ENCODE results near the gene CTIF. TPM values are rescaled to one million over a fixed set of nuclear protein-coding genes. Genes with fewer than 3 reads are reported as not detected.

Gene CTIF
- total RNA-seq, 1 experiment from 2014 or later = 95.8 TPM

GRCh38 chr18:48801728-48802542, 263.1 kb downstream of the CTIF start:
- no TSS peak for BruUV-seq (replicated peaks)
- Mint-ChIP-seq H3K27ac (ENCODE audit: low read depth, unreplicated experiment) (no peak overlapping the region), H3K4me3 (ENCODE audit: unreplicated experiment) (no peak overlapping the region), H3K36me3 (ENCODE audit: insufficient read depth, unreplicated experiment) (peaks cover 20% of the 10 kb centered on the region), H3K9me3 (ENCODE audit: unreplicated experiment) (no peaks in the 10 kb centered on the region), H3K27me3 (ENCODE audit: insufficient read depth, unreplicated experiment) (no peaks in the 10 kb centered on the region), H3K4me1 (ENCODE audit: insufficient read depth, unreplicated experiment) (peaks cover 10% of the 10 kb centered on the region)
- intact Hi-C loops (cut with micrococcal nuclease) = no loop called here
- POLR2A ChIA-PET = interaction anchor here (0.7 to 1.2 kb wide), 2 partner anchors 12 to 98 kb away, joined by 3 to 4 read pairs; no protein-coding TSS in a partner anchor
- CTCF ChIA-PET = no interaction called here
- TF ChIP-seq, protein P1, sequence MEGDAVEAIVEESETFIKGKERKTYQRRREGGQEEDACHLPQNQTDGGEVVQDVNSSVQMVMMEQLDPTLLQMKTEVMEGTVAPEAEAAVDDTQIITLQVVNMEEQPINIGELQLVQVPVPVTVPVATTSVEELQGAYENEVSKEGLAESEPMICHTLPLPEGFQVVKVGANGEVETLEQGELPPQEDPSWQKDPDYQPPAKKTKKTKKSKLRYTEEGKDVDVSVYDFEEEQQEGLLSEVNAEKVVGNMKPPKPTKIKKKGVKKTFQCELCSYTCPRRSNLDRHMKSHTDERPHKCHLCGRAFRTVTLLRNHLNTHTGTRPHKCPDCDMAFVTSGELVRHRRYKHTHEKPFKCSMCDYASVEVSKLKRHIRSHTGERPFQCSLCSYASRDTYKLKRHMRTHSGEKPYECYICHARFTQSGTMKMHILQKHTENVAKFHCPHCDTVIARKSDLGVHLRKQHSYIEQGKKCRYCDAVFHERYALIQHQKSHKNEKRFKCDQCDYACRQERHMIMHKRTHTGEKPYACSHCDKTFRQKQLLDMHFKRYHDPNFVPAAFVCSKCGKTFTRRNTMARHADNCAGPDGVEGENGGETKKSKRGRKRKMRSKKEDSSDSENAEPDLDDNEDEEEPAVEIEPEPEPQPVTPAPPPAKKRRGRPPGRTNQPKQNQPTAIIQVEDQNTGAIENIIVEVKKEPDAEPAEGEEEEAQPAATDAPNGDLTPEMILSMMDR (IDR thresholded peaks at IDR 0.05; ENCODE audit: unreplicated experiment) = no peak
- DNase-seq (ENCODE audit: unreplicated experiment) = no peak

DNA sequence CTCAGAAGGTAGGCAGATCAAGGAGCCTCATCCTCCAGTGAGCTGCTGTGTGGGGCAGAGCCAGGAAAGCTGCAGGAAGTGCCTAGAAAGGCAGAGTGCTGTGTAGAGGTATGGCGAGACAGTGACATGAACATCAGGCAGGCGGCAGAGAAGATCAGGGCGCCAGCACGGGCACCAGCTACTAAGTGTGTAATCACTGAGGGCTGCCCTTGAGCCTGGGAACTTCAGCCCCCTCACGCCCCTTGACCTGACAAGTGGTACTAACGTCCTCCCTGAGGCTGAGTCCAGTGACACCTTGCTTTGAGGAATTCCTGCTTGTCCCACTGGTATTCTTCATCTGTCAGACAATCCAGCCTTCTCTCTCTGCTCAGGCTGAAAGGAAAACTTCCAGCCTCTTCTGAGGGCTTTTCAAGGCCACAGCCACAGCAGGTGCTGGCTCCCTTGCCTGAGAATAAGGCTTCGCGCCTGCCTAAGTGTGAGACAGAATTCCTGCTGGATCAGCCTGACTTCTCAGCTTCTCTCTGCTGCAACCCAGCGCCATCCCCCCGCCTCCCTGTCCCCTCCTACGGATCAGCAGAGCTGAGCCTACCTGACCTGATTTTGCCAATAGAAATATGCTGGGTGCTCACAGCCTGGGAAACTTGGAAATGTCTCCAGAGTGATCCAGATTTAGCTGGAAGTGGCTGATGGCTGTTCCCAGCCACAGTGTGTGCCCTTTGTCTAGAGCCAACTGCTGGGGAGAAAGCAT, 263.9 kb downstream of the CTIF start:
- peak overlapping the region; percentile 76 for H3K27ac Mint-ChIP-seq (ENCODE audit: low read depth, unreplicated experiment)
- ChIA-PET CTCF (no interaction called here), POLR2A (no interaction called here)
- no peaks in the 10 kb centered on the region for H3K27me3 Mint-ChIP-seq (ENCODE audit: insufficient read depth, unreplicated experiment)
- BruUV-seq (replicated peaks) = no TSS peak
- no peak for DNase-seq (ENCODE audit: unreplicated experiment)
- H3K4me1 Mint-ChIP-seq (ENCODE audit: insufficient read depth, unreplicated experiment) = peaks cover 17% of the 10 kb centered on the region
- no peaks in the 10 kb centered on the region for H3K9me3 Mint-ChIP-seq (ENCODE audit: unreplicated experiment)
- H3K4me3 Mint-ChIP-seq (ENCODE audit: unreplicated experiment) = no peak overlapping the region
- TF ChIP-seq, protein P1 (IDR thresholded peaks at IDR 0.05; ENCODE audit: unreplicated experiment) = no peak
- intact Hi-C loops (cut with micrococcal nuclease) = no loop called here
- peaks cover 20% of the 10 kb centered on the region for H3K36me3 Mint-ChIP-seq (ENCODE audit: insufficient read depth, unreplicated experiment)

- Mint-ChIP-seq H3K27me3 (ENCODE audit: insufficient read depth, unreplicated experiment) (no peaks in the 10 kb centered on the region), H3K4me1 (ENCODE audit: insufficient read depth, unreplicated experiment) (peaks cover 17% of the 10 kb centered on the region), H3K27ac (ENCODE audit: low read depth, unreplicated experiment) (no peak overlapping the region), H3K4me3 (ENCODE audit: unreplicated experiment) (no peak overlapping the region), H3K36me3 (ENCODE audit: insufficient read depth, unreplicated experiment) (peaks cover 20% of the 10 kb centered on the region), H3K9me3 (ENCODE audit: unreplicated experiment) (no peaks in the 10 kb centered on the region)
- ChIA-PET CTCF (no interaction called here), POLR2A (interaction anchor here (0.9 kb wide), 1 partner anchor 149 kb away, joined by 3 read pairs; no protein-coding TSS in a partner anchor)
- no peak for DNase-seq (ENCODE audit: unreplicated experiment)
- TF ChIP-seq, protein P1 (IDR thresholded peaks at IDR 0.05; ENCODE audit: unreplicated experiment) = no peak
- intact Hi-C loops (cut with micrococcal nuclease) = no loop called here
- BruUV-seq (replicated peaks) = no TSS peak
Observed at GRCh38 chr18:48803518-48803917, 264.7 kb downstream of the CTIF start.

Measured in MCF 10A (cell line).